Measurements from ENCODE around the gene TSKS.

TSKS gene

DNA sequence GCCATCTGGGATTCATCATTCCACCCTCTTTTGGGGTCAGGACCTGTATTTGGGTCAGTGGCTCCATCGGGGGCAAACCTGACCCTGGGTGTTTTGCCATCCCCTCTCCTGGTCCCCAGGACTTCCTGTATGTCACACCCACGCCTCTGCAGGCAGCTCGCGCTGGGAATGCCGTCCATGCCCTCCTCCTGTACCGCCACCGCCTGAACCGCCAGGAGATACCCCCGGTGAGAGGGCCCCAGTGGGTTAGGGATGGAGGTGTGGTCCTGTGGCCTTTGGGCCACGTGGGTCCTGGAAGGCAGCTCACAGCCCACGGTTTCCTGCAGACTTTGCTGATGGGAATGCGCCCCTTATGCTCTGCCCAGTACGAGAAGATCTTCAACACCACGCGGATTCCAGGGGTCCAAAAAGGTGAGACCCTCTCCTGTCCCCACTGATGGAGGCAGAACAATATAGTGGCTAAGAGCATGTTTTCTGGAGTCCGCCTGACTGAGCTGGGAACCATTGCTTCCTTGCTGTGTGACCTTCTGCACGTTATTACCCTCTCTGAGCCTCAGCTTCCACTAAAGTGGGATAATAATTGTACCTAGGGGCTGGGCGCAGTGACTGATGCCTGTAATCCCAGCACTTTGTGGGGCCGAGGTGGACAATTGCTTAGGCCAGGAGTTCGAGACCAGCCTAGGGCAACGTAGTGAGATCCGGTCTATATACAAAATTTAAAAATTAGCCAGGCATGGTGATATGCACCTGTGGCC, 58.0 kb downstream of the TSKS start:
- WGBS (ENCODE audit: extremely low coverage, insufficient coverage, low lambda C conversion rate), result no CpG with 5 or more reads among the region's 22 CpGs
- Histone ChIP-seq H2BK120ac (ENCODE audit: low read depth, low read length) (no peak overlapping the region), H3K9ac (ENCODE audit: low read length) (no peak overlapping the region), H3K4me2 (ENCODE audit: low read length) (no peak overlapping the region), H3K56ac (ENCODE audit: low read length) (no peak overlapping the region), H3K4me3 (ENCODE audit: low read length) (no peak overlapping the region), H3K4ac (ENCODE audit: low read depth, low read length) (no peak overlapping the region), H4K5ac (ENCODE audit: low read length) (no peak overlapping the region), H3K27me3 (ENCODE audit: insufficient read depth, low read length, poor library complexity) (no peaks in the 10 kb centered on the region), H3K18ac (ENCODE audit: low read length) (no peak overlapping the region), H2BK5ac (ENCODE audit: low read length) (no peak overlapping the region), H3K27ac (ENCODE audit: low read depth, low read length) (no peak overlapping the region), H3K79me1 (ENCODE audit: low read length) (no peaks in the 10 kb centered on the region), H2AK5ac (ENCODE audit: low read length) (no peak overlapping the region), H3K4me1 (ENCODE audit: control insufficient read depth, low read depth, low read length) (no peaks in the 10 kb centered on the region), H2BK15ac (replicated peaks; ENCODE audit: low read depth) (no peak overlapping the region), H3K36me3 (ENCODE audit: control insufficient read depth, insufficient read depth, low read length) (no peaks in the 10 kb centered on the region), H3K23ac (ENCODE audit: low read length) (no peak overlapping the region), H4K8ac (ENCODE audit: low read depth, low read length) (no peak overlapping the region), H3K79me2 (ENCODE audit: control insufficient read depth, insufficient read depth, low read length) (no peaks in the 10 kb centered on the region)
- DNase-seq, result no peak

DNA sequence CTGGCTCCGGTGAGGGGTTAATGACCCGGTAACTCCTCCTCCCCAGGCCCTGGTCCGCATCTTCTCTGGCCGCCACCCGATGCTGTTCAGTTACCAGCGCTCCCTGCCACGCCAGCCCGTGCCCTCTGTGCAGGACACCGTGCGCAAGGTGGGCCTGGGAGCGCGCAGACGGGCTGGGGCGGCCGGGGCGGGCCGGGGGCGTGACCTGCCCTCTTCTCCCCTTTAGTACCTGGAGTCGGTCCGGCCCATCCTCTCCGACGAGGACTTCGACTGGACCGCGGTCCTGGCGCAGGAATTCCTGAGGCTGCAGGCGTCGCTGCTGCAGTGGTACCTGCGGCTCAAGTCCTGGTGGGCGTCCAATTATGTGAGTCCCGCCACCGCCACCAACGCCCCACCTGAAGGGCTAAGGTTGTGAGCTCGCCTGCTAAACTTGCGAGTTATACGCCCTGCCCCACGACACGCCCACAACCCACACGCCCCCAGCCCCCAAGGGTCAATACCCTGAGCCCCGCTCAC, 61.8 kb downstream of the TSKS start:
- H3K79me2 ChIP-seq (ENCODE audit: control insufficient read depth, insufficient read depth, low read length), result no peaks in the 10 kb centered on the region
- H3K79me1 ChIP-seq (ENCODE audit: low read length), result no peaks in the 10 kb centered on the region
- no peak overlapping the region for H3K4me2 ChIP-seq (ENCODE audit: low read length)
- H3K9ac ChIP-seq (ENCODE audit: low read length), result no peak overlapping the region
- WGBS (ENCODE audit: extremely low coverage, insufficient coverage, low lambda C conversion rate), result 100% methylated on average over 3 of the region's 40 CpGs
- no peak overlapping the region for H3K4ac ChIP-seq (ENCODE audit: low read depth, low read length)
- H2BK5ac ChIP-seq (ENCODE audit: low read length), result no peak overlapping the region
- no peak for DNase-seq
- no peak overlapping the region for H3K18ac ChIP-seq (ENCODE audit: low read length)
- no peak overlapping the region for H4K8ac ChIP-seq (ENCODE audit: low read depth, low read length)
- no peak overlapping the region for H3K56ac ChIP-seq (ENCODE audit: low read length)
- no peaks in the 10 kb centered on the region for H3K4me1 ChIP-seq (ENCODE audit: control insufficient read depth, low read depth, low read length)
- no peaks in the 10 kb centered on the region for H3K27me3 ChIP-seq (ENCODE audit: insufficient read depth, low read length, poor library complexity)
- H3K36me3 ChIP-seq (ENCODE audit: control insufficient read depth, insufficient read depth, low read length), result no peaks in the 10 kb centered on the region
- H4K5ac ChIP-seq (ENCODE audit: low read length), result no peak overlapping the region
- H3K27ac ChIP-seq (ENCODE audit: low read depth, low read length), result no peak overlapping the region
- H2BK15ac ChIP-seq (replicated peaks; ENCODE audit: low read depth), result no peak overlapping the region
- no peak overlapping the region for H2AK5ac ChIP-seq (ENCODE audit: low read length)
- no peak overlapping the region for H3K4me3 ChIP-seq (ENCODE audit: low read length)
- no peak overlapping the region for H2BK120ac ChIP-seq (ENCODE audit: low read depth, low read length)
- H3K23ac ChIP-seq (ENCODE audit: low read length), result no peak overlapping the region

DNA sequence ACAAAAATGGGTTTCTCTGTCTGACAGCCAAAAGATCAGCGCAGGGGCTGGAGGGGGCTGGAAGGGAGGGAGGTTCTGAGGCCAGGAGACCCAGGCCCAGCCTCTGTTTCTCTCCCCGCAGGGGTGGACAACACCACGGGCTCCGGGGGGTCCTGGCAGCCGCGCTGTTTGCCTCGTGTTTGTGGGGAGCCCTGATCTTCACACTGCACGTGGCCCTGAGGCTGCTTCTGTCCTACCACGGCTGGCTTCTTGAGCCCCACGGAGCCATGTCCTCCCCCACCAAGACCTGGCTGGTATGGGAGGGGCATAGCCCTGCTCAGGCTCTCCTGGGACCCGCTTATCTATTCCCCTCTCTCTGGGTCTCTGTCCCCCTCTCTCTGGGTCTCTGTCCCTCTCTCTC, 62.5 kb downstream of the TSKS start:
- H2BK15ac ChIP-seq (replicated peaks; ENCODE audit: low read depth), result no peak overlapping the region
- no peak overlapping the region for H3K4ac ChIP-seq (ENCODE audit: low read depth, low read length)
- no peak overlapping the region for H4K5ac ChIP-seq (ENCODE audit: low read length)
- H3K27ac ChIP-seq (ENCODE audit: low read depth, low read length), result no peak overlapping the region
- no peaks in the 10 kb centered on the region for H3K27me3 ChIP-seq (ENCODE audit: insufficient read depth, low read length, poor library complexity)
- H4K8ac ChIP-seq (ENCODE audit: low read depth, low read length), result no peak overlapping the region
- WGBS (ENCODE audit: extremely low coverage, insufficient coverage, low lambda C conversion rate), result no CpG with 5 or more reads among the region's 11 CpGs
- no peak overlapping the region for H3K4me2 ChIP-seq (ENCODE audit: low read length)
- H3K9ac ChIP-seq (ENCODE audit: low read length), result no peak overlapping the region
- H3K4me1 ChIP-seq (ENCODE audit: control insufficient read depth, low read depth, low read length), result no peaks in the 10 kb centered on the region
- no peak overlapping the region for H3K56ac ChIP-seq (ENCODE audit: low read length)
- H3K18ac ChIP-seq (ENCODE audit: low read length), result no peak overlapping the region
- H2AK5ac ChIP-seq (ENCODE audit: low read length), result no peak overlapping the region
- H2BK5ac ChIP-seq (ENCODE audit: low read length), result no peak overlapping the region
- no peak overlapping the region for H3K23ac ChIP-seq (ENCODE audit: low read length)
- no peaks in the 10 kb centered on the region for H3K36me3 ChIP-seq (ENCODE audit: control insufficient read depth, insufficient read depth, low read length)
- H2BK120ac ChIP-seq (ENCODE audit: low read depth, low read length), result no peak overlapping the region
- H3K79me1 ChIP-seq (ENCODE audit: low read length), result no peaks in the 10 kb centered on the region
- no peak overlapping the region for H3K4me3 ChIP-seq (ENCODE audit: low read length)
- no peaks in the 10 kb centered on the region for H3K79me2 ChIP-seq (ENCODE audit: control insufficient read depth, insufficient read depth, low read length)
- no peak for DNase-seq

DNA sequence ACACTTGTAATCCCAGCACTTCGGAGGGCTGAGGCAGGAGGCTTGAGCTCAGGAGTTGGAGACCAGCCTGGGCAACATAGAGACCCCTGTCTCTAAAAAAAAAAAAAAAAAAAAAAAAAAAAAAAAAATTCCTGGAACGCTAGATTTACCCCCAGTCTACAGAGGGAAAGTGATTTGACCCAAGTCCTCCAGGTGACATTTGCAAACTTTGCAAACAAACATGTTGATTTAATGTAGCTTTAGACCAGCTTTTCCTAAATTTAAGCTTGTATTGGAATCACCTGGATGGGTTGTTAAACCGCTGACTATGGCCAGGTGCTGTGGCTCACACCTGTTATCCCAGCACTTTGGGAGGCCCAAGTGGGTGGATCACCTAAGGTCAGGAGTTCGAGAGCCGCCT, 63.7 kb downstream of the TSKS start:
- no peak overlapping the region for H3K4ac ChIP-seq (ENCODE audit: low read depth, low read length)
- H3K27ac ChIP-seq (ENCODE audit: low read depth, low read length), result no peak overlapping the region
- no CpG with 5 or more reads among the region's 5 CpGs for WGBS (ENCODE audit: extremely low coverage, insufficient coverage, low lambda C conversion rate)
- H2BK120ac ChIP-seq (ENCODE audit: low read depth, low read length), result no peak overlapping the region
- H3K4me3 ChIP-seq (ENCODE audit: low read length), result no peak overlapping the region
- H3K18ac ChIP-seq (ENCODE audit: low read length), result no peak overlapping the region
- no peaks in the 10 kb centered on the region for H3K4me1 ChIP-seq (ENCODE audit: control insufficient read depth, low read depth, low read length)
- H3K79me2 ChIP-seq (ENCODE audit: control insufficient read depth, insufficient read depth, low read length), result no peaks in the 10 kb centered on the region
- no peak for DNase-seq
- no peak overlapping the region for H2BK15ac ChIP-seq (replicated peaks; ENCODE audit: low read depth)
- no peaks in the 10 kb centered on the region for H3K79me1 ChIP-seq (ENCODE audit: low read length)
- no peak overlapping the region for H3K23ac ChIP-seq (ENCODE audit: low read length)
- H3K27me3 ChIP-seq (ENCODE audit: insufficient read depth, low read length, poor library complexity), result no peaks in the 10 kb centered on the region
- no peak overlapping the region for H4K8ac ChIP-seq (ENCODE audit: low read depth, low read length)
- no peak overlapping the region for H4K5ac ChIP-seq (ENCODE audit: low read length)
- no peak overlapping the region for H3K56ac ChIP-seq (ENCODE audit: low read length)
- no peak overlapping the region for H2AK5ac ChIP-seq (ENCODE audit: low read length)
- no peak overlapping the region for H3K9ac ChIP-seq (ENCODE audit: low read length)
- H3K36me3 ChIP-seq (ENCODE audit: control insufficient read depth, insufficient read depth, low read length), result no peaks in the 10 kb centered on the region
- H2BK5ac ChIP-seq (ENCODE audit: low read length), result no peak overlapping the region
- no peak overlapping the region for H3K4me2 ChIP-seq (ENCODE audit: low read length)

DNA sequence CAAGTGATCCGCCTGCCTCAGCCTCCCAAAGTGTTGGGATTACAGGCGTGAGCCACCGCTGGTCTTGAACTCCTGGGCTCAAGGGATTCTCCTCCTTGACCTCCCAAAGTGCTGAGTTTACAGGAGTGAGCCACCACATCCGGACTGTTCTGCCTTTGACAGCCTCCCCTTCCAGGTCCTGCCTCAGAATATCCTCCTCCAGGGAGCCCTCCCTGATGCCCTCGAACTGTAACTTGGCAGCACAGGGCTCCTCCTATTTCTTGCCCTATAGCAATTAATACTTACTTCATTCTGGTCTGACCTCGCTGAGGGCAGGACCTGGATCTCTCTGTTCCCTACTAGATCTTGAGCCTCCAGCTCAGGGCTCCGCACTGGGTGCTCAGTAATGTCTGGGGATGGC, 66.2 kb downstream of the TSKS start:
- H2AK5ac ChIP-seq (ENCODE audit: low read length), result no peak overlapping the region
- no peaks in the 10 kb centered on the region for H3K79me1 ChIP-seq (ENCODE audit: low read length)
- H3K56ac ChIP-seq (ENCODE audit: low read length), result no peak overlapping the region
- no peak overlapping the region for H4K5ac ChIP-seq (ENCODE audit: low read length)
- H3K4ac ChIP-seq (ENCODE audit: low read depth, low read length), result no peak overlapping the region
- H2BK120ac ChIP-seq (ENCODE audit: low read depth, low read length), result no peak overlapping the region
- H3K36me3 ChIP-seq (ENCODE audit: control insufficient read depth, insufficient read depth, low read length), result no peaks in the 10 kb centered on the region
- no peaks in the 10 kb centered on the region for H3K79me2 ChIP-seq (ENCODE audit: control insufficient read depth, insufficient read depth, low read length)
- no CpG with 5 or more reads among the region's 7 CpGs for WGBS (ENCODE audit: extremely low coverage, insufficient coverage, low lambda C conversion rate)
- no peak overlapping the region for H3K23ac ChIP-seq (ENCODE audit: low read length)
- H3K4me3 ChIP-seq (ENCODE audit: low read length), result no peak overlapping the region
- H2BK5ac ChIP-seq (ENCODE audit: low read length), result no peak overlapping the region
- DNase-seq, result no peak
- H3K4me1 ChIP-seq (ENCODE audit: control insufficient read depth, low read depth, low read length), result no peaks in the 10 kb centered on the region
- no peak overlapping the region for H3K27ac ChIP-seq (ENCODE audit: low read depth, low read length)
- no peak overlapping the region for H3K18ac ChIP-seq (ENCODE audit: low read length)
- no peak overlapping the region for H3K9ac ChIP-seq (ENCODE audit: low read length)
- no peak overlapping the region for H2BK15ac ChIP-seq (replicated peaks; ENCODE audit: low read depth)
- no peak overlapping the region for H4K8ac ChIP-seq (ENCODE audit: low read depth, low read length)
- no peak overlapping the region for H3K4me2 ChIP-seq (ENCODE audit: low read length)
- H3K27me3 ChIP-seq (ENCODE audit: insufficient read depth, low read length, poor library complexity), result no peaks in the 10 kb centered on the region

DNA sequence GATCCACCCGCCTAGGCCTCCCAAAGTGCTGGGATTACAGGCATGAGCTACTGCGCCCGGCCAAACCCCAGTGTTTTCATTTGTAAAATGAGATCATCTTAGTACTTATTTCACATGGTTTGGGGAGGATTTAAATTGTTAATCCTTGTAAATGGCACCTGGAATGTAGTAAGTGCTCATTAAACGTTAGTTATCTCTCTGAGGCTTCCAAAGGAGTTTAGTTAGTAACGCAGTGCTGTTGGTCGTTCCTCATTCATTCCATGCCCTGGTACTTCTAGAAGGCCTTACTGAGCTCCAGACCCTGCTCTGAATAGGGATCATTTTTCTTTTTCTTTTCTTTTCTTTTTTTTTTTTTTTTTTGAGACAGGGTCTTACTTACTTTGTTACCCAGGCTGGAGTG, 67.0 kb downstream of the TSKS start:
- H3K4me3 ChIP-seq (ENCODE audit: low read length), result no peak overlapping the region
- H3K23ac ChIP-seq (ENCODE audit: low read length), result no peak overlapping the region
- H2BK15ac ChIP-seq (replicated peaks; ENCODE audit: low read depth), result no peak overlapping the region
- H3K27me3 ChIP-seq (ENCODE audit: insufficient read depth, low read length, poor library complexity), result no peaks in the 10 kb centered on the region
- H4K8ac ChIP-seq (ENCODE audit: low read depth, low read length), result no peak overlapping the region
- no peak overlapping the region for H3K56ac ChIP-seq (ENCODE audit: low read length)
- WGBS (ENCODE audit: extremely low coverage, insufficient coverage, low lambda C conversion rate), result no CpG with 5 or more reads among the region's 6 CpGs
- no peak overlapping the region for H2BK5ac ChIP-seq (ENCODE audit: low read length)
- H3K18ac ChIP-seq (ENCODE audit: low read length), result no peak overlapping the region
- DNase-seq, result no peak
- H2AK5ac ChIP-seq (ENCODE audit: low read length), result no peak overlapping the region
- no peaks in the 10 kb centered on the region for H3K79me2 ChIP-seq (ENCODE audit: control insufficient read depth, insufficient read depth, low read length)
- H3K36me3 ChIP-seq (ENCODE audit: control insufficient read depth, insufficient read depth, low read length), result no peaks in the 10 kb centered on the region
- no peak overlapping the region for H3K4ac ChIP-seq (ENCODE audit: low read depth, low read length)
- no peak overlapping the region for H4K5ac ChIP-seq (ENCODE audit: low read length)
- no peak overlapping the region for H3K9ac ChIP-seq (ENCODE audit: low read length)
- H3K27ac ChIP-seq (ENCODE audit: low read depth, low read length), result no peak overlapping the region
- H3K4me1 ChIP-seq (ENCODE audit: control insufficient read depth, low read depth, low read length), result peaks cover 2% of the 10 kb centered on the region
- H3K4me2 ChIP-seq (ENCODE audit: low read length), result no peak overlapping the region
- no peaks in the 10 kb centered on the region for H3K79me1 ChIP-seq (ENCODE audit: low read length)
- H2BK120ac ChIP-seq (ENCODE audit: low read depth, low read length), result no peak overlapping the region
